Measurements from ENCODE around the gene SLC12A6. TPM values are rescaled to one million over a fixed set of nuclear protein-coding genes. Genes with fewer than 3 reads are reported as not detected.

Gene SLC12A6
- total RNA-seq, 2 donors from 2014 or later: 13.8 to 18.8 TPM

DNA sequence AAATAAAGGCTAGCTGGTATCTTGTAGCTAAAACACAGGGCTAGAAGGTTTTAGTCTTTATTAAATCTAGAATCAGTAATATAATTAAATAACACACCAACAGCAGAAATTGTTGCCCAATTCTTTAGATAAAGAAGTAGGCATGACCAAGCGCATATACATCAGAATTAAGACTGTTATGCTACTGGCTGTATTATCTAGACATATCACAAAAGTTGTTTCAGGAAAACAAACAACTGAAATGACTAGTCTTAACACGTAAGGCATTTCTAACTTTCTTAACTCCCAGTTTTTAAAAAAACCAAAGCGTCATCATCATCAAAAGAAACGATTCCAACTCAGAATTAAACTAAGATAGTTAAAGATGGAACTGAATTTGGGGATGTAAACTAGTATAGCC lies 57.4 kb downstream of the SLC12A6 start:
- no peak for DNase-seq
- TF ChIP-seq, protein P1, sequence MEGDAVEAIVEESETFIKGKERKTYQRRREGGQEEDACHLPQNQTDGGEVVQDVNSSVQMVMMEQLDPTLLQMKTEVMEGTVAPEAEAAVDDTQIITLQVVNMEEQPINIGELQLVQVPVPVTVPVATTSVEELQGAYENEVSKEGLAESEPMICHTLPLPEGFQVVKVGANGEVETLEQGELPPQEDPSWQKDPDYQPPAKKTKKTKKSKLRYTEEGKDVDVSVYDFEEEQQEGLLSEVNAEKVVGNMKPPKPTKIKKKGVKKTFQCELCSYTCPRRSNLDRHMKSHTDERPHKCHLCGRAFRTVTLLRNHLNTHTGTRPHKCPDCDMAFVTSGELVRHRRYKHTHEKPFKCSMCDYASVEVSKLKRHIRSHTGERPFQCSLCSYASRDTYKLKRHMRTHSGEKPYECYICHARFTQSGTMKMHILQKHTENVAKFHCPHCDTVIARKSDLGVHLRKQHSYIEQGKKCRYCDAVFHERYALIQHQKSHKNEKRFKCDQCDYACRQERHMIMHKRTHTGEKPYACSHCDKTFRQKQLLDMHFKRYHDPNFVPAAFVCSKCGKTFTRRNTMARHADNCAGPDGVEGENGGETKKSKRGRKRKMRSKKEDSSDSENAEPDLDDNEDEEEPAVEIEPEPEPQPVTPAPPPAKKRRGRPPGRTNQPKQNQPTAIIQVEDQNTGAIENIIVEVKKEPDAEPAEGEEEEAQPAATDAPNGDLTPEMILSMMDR (IDR thresholded peaks at IDR 0.05): no peak
- Histone ChIP-seq H3K27ac (no peak overlapping the region), H3K9me3 (no peaks in the 10 kb centered on the region), H3K27me3 (no peaks in the 10 kb centered on the region), H3K4me3 (no peak overlapping the region), H3K36me3 (no peaks in the 10 kb centered on the region), H3K9ac (ENCODE audit: low read depth in 2 of 2, low read length in 2 of 2) (no peak overlapping the region), H3K4me1 (no peaks in the 10 kb centered on the region)
- intact Hi-C loops (cut with DNase I): no loop called here

DNA sequence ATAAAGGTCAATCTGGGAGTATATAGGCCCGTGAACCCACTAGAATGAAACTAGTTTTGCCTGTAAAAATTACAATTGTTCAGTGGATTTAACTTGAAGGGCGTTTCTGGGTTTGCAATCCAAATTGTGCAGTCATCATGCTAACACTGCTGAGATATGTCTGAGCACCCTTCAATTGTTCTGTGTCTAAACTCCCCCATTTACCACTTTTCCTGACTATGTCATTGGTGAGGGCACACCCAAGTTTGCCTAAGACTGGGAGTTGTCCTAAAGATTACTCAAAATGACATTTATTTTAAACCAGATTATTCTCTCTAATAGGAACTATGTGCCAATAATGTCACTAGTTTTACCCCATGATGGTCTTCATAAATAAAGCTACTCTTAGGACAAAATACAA lies 58.2 kb downstream of the SLC12A6 start:
- Histone ChIP-seq H3K4me1 (no peaks in the 10 kb centered on the region), H3K4me3 (no peak overlapping the region), H3K27ac (no peak overlapping the region), H3K9me3 (no peaks in the 10 kb centered on the region), H3K36me3 (no peaks in the 10 kb centered on the region), H3K27me3 (no peaks in the 10 kb centered on the region), H3K9ac (ENCODE audit: low read depth in 2 of 2, low read length in 2 of 2) (no peak overlapping the region)
- DNase-seq: no peak
- TF ChIP-seq, protein P1 (IDR thresholded peaks at IDR 0.05): no peak
- intact Hi-C loops (cut with DNase I): no loop called here

DNA sequence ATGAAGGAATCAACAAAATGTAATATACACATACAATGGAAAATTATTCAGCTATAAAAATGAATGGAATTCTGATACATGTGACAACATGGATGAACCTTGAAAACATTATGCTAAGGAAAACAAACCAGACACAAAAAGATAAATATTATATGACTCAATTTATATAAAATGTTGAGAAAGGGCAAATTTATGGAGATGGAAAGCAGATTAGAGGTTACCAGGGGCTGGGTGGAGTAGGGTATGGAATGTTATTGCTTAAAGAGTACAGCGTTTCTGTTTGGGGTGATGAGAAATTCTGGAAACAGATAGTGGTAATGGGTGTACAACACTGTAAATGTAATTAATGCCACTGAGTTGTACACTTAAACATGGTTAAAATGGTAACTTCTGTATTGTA lies 61.9 kb downstream of the SLC12A6 start:
- Histone ChIP-seq H3K9me3 (no peaks in the 10 kb centered on the region), H3K9ac (ENCODE audit: low read depth in 2 of 2, low read length in 2 of 2) (no peak overlapping the region), H3K27me3 (no peaks in the 10 kb centered on the region), H3K36me3 (no peaks in the 10 kb centered on the region), H3K27ac (no peak overlapping the region), H3K4me1 (no peaks in the 10 kb centered on the region), H3K4me3 (no peak overlapping the region)
- no peak for DNase-seq
- intact Hi-C loops (cut with DNase I): no loop called here
- TF ChIP-seq, protein P1 (IDR thresholded peaks at IDR 0.05): no peak

DNA sequence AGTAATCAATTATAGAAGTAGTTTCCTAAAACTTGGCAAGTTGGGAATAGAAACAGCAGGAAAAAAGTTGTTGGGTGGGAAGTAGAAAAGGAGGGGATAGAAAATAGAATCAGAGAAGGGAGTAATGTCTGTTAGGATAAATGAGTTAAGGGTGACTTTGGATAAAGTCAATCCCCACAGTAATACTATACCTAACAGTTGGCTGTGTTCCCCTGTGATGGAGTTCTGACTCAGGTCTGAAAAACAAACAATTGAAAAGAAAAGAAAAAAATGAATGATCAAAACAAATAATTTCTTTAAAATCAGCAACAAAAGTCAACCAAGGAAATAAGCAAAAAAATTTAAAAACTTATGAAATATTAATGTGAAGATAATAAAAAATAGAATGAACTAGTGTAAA lies 62.4 kb downstream of the SLC12A6 start:
- intact Hi-C loops (cut with DNase I): no loop called here
- H3K9ac ChIP-seq (ENCODE audit: low read depth in 2 of 2, low read length in 2 of 2): no peak overlapping the region
- H3K4me3 ChIP-seq: no peak overlapping the region
- no peaks in the 10 kb centered on the region for H3K36me3 ChIP-seq
- no peaks in the 10 kb centered on the region for H3K27me3 ChIP-seq
- H3K27ac ChIP-seq: no peak overlapping the region
- no peak for DNase-seq
- TF ChIP-seq, protein P1 (IDR thresholded peaks at IDR 0.05): no peak
- H3K9me3 ChIP-seq: no peaks in the 10 kb centered on the region
- H3K4me1 ChIP-seq: no peaks in the 10 kb centered on the region

DNA sequence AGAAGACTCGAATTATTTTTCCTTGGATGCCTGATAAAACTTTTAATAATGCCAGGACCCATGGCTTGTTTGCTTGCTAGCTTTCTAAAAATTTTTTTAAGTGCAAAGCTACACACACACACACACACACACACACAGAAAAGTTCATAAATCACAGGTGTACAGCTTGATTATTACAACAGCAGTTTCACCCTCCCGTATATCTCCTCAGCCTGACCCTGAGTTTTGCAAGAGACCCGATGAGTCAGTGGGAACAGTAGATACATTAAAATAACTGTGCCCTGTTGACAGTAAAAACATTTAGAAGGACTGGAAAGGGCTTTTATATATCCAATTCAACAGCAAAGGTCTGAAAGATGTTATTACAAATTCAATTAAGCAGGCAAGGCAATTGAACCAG lies 66.1 kb downstream of the SLC12A6 start:
- no peaks in the 10 kb centered on the region for H3K36me3 ChIP-seq
- H3K27ac ChIP-seq: no peak overlapping the region
- H3K4me1 ChIP-seq: no peaks in the 10 kb centered on the region
- no peak overlapping the region for H3K9ac ChIP-seq (ENCODE audit: low read depth in 2 of 2, low read length in 2 of 2)
- DNase-seq: no peak
- H3K27me3 ChIP-seq: no peaks in the 10 kb centered on the region
- TF ChIP-seq, protein P1 (IDR thresholded peaks at IDR 0.05): no peak
- intact Hi-C loops (cut with DNase I): no loop called here
- H3K4me3 ChIP-seq: no peak overlapping the region
- H3K9me3 ChIP-seq: no peaks in the 10 kb centered on the region

DNA sequence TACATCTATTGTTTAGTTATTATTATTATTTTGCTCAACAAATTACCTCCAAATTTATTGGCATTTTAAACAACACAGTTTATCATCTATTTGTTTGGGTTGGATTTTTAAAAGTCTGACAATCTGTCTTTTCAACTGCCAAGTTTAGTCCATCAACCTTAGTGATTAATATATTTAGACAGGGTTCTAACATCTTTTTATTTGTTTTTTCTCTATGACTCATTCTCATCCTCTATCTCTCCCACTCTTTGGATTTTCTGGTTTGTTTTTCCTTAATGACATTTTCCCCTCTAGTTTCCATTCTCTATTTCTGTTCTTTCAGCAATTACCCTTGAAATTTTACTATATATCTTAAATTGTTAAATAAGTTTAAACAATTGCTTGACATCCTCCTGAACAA lies 70.8 kb downstream of the SLC12A6 start:
- Histone ChIP-seq H3K9ac (ENCODE audit: low read depth in 2 of 2, low read length in 2 of 2) (no peak overlapping the region), H3K27me3 (no peaks in the 10 kb centered on the region), H3K36me3 (no peaks in the 10 kb centered on the region), H3K9me3 (no peaks in the 10 kb centered on the region), H3K4me1 (no peaks in the 10 kb centered on the region), H3K4me3 (no peak overlapping the region), H3K27ac (no peak overlapping the region)
- TF ChIP-seq, protein P1 (IDR thresholded peaks at IDR 0.05): no peak
- intact Hi-C loops (cut with DNase I): no loop called here
- no peak for DNase-seq

Measured in colonic mucosa (tissue), 4 donors.